HG03558 (cell line): ENCODE data around the gene CRYZ.
"Not testable (repeated sequence)": the region's sequence is repeated elsewhere in the genome, so short reads cannot be mapped to it uniquely, and the experiment has no call there.

Experiments
- ATAC-seq: cut with Tn5 transposase; IDR thresholded peaks from one replicate; pipeline ENCODE4 v1.9.1; 2021; ENCODE audit warnings: moderate number of reproducible peaks; ENCODE audit not compliant: unreplicated experiment; ENCODE audit errors: extremely low read depth

Gene CRYZ, protein sequence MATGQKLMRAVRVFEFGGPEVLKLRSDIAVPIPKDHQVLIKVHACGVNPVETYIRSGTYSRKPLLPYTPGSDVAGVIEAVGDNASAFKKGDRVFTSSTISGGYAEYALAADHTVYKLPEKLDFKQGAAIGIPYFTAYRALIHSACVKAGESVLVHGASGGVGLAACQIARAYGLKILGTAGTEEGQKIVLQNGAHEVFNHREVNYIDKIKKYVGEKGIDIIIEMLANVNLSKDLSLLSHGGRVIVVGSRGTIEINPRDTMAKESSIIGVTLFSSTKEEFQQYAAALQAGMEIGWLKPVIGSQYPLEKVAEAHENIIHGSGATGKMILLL

DNA sequence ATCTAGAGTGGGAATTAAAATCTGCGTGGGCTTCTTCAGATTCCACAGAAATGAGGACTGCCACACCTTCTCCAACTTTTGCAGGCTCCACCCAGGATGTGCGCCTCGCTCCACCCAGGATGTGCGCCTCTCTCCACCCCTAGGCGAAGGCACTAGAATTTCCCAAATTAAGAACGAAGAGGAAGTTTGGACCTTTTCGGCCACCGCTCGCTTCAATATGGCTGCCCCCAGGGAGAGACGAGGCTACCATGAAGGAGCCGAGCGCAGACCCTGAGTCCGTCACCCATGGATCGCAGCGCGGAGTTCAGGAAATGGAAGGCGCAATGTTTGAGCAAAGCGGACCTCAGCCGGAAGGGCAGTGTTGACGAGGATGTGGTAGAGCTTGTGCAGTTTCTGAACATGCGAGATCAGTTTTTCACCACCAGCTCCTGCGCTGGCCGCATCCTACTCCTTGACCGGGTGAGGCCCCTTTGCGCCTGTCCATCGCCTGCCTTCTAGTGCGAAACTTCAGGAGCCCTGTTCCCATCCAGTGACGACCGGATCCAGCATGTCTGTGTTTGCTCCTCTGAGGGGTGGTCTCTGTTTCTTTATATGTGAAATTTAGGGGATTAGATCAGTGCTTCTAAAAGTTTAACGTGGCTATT is at the start of gene CRYZ, which contains the start of gene TYW3:
CRYZ (minus strand) TSS at position 91 of the 644 bp plus-strand sequence. CDS start 8,229 bp downstream, outside the sequence.
TYW3 (plus strand) TSS at position 193 of the 644 bp plus-strand sequence; CDS start at position 286, 93 bp downstream.
- ATAC-seq = peak; percentile 54

DNA sequence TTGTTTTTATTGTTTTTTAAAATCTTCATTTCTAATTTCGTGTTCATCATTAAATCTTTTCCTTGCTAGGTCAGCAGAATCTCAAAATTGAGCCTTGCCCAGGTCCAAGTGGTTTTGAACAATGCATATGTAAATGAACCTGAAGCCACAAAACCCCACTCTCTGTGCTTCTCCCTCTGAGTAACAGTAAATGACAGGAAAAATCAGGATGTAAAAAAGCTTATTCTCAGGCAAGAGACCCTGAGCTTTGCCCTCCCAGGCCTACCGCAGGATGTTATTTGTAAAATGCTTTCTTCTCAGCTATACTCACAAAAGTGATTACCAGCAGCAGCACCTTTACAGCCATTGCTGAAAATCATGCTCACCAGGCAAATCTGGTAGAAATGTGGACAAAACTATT is 47.7 kb upstream of the CRYZ start:
- no peak for ATAC-seq

DNA sequence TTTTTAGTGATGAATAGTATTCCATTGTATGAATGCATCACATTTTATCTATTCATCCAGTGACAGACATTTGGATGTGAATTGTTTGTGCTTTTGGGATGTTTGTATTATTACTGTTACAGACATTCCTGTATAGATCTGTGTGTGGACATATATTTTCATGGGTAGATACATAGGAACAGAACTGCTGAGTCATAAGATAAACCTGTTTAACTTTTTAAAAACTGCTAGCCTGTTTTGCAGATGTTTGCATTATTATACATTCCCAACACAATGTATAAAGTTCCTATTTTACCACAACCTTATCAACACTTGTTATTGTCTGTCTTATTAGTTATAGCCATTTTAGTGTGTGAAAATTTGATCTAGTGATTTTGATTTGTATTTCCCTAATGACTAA is 46.9 kb upstream of the CRYZ start:
- ATAC-seq = no peak

DNA sequence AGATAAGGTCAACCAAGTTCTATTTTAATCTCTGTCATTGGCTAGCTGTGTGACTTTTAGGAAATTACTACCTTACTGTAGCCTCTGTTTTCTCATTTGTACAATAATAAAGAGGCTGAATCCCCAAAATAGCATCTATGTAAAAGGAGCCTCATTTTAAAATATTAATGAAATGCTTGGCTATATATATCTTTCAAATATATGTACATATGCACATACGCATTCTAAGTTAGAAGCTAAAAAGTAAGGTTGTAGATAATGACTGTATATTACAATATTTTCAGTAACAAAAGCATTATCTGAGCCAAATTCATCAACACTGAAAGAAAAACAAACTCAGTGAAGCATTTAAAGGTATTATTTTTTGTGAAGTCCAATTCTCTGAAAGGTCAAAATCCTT is 44.7 kb upstream of the CRYZ start:
- ATAC-seq = no peak

DNA sequence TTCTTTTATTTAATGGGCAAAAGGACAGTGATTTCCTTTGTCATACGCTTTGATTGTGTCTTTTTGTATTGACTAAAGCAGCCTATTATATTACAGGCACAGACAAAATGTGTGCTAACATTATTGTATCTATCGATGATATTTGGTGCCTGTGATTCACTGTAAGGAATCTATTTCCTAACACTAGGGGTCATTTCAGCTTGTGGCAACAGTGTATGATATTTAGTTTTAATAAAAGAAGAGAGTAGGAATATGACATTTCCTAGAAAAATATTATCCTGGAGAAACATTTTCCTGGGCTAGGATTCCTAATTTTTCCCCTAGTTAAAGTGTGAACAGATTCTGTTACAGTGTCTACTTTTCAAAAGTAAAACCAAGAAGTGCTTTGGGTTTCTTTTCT is 42.9 kb upstream of the CRYZ start:
- ATAC-seq = no peak

DNA sequence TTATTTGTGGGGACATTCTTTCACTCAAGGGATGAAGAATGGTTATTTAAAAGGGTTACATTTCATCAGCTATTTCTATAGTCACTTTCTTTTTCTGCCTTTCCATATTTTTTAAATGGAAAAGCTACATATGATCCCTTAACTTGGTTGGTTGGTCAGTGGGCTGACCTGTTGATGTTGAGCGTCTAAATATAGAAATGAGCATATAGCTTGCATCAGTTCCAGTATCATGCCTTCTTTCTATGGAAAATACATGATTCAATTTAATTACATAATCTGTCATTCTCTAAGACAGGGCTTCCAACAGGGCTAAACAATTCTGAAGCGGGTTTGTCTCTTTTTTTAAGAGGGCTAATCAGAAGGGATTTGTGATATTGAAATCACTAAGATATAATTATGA is 40.7 kb upstream of the CRYZ start:
- no peak for ATAC-seq

DNA sequence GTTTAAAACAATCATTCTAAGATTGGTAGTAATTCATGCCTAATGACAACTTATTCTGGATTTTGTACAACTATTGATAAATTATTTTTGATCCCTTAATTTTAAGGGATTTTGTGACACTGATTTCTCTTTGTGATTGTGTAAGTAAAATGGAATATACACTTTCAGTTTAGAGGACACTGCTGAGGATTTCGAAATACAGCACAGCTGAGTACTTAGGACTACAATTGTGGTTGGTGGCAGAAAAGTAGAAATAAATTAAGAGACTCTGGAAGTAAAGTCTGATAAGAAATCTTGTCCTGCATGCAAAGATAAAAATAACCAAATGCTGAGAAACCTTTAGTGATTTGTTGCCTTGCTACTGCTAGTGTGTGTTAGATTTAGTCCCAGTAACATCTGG is 40.1 kb upstream of the CRYZ start:
- no peak for ATAC-seq

DNA sequence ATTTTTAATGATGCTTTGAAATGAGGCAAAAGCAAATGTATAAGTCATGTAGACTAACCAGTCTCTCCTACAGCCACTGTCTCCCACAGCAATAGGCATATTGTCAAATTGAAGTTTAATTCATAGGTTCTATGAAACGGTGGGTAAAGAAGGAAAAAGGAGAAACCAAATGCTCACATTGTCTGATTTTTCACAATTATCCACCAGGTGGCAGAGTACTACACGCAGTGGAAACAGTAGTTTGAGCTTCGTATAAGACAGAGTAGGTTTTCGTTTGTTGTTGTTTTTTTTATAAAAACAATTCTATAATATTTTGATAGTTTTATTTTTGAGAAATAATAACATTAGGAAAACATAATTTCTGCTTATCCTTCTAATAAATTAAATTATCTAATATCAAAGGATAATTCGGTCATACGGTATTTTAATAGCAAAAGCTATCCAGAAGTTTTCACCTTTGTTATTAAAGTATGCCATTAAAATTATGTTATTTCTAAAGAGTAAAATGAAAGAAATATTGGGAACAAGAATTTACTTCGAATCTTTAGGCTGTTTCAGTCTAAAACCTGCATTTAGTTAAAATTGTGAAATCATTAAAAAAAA is 39.2 kb upstream of the CRYZ start:
- ATAC-seq = no peak

DNA sequence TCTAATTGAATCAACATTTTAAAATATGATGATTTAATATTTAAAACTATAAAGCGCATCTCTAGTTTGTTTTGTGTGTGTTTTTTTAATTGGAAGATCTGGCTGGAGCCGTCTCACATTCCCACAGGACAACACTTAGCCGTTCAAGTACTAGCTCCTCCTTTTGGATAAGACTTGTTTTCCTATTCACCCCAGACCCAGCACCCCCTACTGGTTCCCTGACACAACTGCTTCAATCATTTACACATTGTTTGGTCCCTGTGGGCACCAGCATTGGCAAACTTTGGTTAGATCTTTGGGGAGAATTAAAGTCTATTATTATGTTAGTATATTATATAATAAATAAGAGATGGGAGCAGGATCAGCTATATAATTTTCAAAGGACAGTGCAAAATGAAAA is 34.6 kb upstream of the CRYZ start:
- ATAC-seq = no peak

DNA sequence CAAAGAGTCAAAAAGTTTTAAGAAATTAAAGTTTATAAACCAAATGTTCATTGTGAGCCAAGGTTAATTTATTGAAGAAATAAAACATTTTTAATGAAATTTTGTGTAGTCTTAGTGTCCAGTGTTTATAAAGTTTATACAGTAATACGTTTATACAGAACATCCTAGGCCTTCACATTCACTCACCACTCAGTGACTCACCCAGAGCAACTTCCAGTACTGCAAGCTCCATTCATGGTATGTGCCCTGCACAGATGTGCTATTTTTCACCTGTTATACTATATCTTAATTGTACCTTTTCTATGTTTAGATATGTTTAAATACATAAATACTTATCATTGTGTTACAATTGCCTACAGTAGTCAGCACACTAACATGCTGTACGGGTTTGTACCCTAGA is 33.7 kb upstream of the CRYZ start:
- no peak for ATAC-seq

DNA sequence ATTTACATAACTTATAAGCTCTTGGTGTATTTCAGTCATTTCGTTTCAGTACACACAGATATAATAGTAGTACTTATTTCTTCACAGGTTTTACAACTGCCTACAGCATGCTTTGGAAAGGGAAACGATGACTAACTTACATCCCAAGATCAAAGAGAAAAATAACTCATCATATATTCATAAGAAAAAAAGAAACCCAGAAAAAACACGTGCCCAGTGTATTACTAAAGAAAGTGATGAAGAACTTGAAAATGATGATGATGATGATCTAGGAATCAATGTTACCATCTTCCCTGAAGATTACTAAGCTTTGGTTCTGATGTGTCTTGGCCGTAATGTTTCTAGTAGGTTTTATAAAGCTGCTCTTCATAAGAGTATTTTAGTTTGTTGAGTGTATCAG is 31.0 kb upstream of the CRYZ start:
- ATAC-seq = no peak

DNA sequence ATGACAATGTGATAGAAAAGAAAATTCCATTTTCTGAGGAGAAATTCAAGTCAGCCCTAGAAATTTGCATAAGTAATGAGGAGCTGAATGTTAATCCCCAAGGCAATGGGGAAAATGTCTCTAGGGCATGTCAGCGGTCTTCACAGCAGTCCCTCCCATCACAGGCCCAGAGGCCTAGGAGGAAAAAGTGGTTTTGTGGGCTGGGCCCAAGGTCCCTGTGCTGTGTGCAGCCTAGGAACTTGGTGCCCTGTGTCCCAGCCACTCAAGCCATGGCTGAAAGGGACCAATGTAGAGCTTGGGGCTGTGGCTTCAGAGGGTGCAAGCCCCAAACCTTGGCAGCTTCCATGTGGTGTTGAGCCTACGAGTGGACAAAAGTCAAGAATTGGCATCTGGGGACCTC is 23.8 kb upstream of the CRYZ start:
- not testable (repeated sequence) for ATAC-seq

DNA sequence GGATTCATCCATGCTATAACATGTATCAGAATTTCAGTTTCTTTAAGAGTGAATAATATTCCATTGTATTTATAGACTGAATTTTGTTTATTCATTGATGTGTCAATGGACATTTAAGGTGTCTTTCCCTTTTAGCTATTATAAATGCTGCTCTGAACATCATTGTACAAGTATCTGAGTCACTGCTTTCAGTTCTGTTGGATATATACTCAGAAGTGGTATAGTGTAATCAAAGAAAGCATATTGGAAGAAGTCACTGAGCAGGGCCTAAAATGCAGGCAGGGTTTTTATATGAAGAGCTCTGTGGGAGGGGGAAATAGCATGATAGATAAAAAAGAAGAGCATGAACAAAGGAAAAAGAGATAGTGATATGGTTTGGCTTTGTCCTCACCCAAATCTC is 22.6 kb upstream of the CRYZ start:
- ATAC-seq = no peak

DNA sequence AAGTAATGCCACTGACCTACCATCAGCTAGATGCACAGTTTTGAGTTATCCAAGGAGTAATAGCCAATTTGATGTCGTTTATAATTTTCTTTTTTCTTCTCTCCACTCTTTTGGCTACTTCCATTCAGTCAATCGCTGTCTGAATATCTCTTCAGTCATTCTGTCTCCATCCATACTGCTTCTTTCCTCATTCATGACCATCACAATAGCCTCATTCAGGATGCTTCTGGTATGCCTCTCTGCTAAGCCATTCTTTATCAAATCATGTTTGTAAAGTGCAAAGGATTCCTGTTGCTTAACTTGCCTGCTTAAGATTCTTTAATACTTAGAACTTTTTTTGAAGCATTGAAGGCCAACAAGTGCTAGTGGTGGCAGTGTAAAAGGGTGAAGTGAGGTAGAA is 20.3 kb upstream of the CRYZ start:
- no peak for ATAC-seq

DNA sequence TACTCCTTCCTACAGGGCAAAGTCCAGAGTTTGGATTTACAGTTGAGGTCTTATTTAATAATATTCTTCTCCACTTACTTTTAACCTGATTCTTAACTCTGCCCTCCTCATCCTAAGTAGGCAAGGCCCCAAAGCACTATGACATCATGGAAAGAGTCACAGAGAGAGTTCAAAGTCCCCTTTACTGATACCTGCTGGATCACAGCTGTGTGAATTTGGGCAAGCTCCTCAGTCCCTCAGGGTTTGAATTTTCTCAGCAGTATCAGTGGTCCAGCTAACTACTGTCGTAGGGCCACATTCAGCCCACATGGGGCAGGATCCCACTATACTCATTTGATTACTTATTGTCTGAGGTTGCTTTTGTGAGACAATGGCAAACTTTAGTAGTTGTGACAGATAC is 16.1 kb upstream of the CRYZ start:
- peak; percentile 56 for ATAC-seq

DNA sequence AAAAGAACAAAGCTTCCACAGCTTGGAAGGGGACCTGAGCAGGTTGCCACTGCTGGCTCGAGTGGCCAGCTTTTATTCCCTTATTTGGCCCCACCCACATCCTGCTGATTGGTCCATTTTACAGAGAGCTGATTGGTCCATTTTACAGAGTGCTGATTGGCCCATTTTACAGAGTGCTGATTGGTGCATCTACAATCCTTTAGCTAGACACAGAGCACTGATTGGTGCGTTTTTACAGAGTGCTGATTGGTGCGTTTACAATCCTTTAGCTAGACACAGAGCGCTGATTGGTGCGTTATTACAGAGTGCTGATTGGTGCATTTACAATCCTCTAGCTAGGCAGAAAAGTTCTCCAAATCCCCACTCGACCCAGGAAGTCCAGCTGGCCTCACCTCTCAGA is 12.4 kb upstream of the CRYZ start:
- not testable (repeated sequence) for ATAC-seq

DNA sequence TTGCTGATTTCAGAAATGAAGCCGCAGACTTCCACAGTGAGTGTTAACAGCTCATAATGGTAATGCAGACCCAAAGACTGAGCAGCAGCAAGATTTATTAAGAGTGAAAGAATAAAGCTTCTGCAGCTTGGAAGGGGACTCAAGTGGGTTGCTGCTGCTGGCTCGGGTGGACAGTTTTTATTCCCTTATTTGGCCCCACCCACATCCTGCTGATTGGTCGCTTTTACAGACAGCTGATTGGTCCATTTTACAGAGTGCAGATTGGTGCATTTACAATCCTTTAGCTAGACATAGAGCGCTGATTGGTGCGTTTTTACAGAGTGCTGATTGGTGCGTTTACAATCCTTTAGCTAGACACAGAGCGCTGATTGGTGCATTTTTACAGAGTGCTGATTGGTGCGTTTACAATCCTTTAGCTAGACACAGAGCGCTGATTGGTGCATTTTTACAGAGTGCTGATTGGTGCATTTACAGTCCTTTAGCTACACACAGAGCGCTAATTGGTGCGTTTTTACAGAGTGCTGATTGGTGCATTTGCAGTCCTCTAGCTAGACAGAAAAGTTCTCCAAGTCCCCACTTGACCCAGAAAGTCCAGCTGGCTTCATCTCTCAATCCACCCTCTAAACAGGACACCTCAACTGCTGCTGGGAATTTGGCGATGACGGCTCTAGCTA is 7.6 kb upstream of the CRYZ start:
- ATAC-seq = not testable (repeated sequence)

DNA sequence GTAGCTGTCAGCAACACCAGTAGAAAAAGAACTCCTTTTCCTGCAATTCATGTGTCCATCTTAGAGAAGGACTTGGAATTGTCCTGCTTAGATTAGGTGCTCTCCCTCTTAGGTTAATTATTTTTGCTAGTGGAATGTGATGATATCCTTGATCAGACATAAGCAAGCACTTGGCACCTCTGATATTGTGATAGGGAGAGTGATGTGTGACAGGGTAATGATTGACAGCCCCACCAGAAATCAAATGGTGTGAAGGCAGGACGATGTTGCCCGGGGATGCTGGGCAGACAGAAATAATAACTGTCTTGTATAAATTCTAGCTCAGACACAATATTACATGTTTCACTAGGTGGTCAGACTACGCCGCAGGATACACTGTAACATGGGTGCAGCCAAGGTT is 4.5 kb upstream of the CRYZ start:
- no peak for ATAC-seq

DNA sequence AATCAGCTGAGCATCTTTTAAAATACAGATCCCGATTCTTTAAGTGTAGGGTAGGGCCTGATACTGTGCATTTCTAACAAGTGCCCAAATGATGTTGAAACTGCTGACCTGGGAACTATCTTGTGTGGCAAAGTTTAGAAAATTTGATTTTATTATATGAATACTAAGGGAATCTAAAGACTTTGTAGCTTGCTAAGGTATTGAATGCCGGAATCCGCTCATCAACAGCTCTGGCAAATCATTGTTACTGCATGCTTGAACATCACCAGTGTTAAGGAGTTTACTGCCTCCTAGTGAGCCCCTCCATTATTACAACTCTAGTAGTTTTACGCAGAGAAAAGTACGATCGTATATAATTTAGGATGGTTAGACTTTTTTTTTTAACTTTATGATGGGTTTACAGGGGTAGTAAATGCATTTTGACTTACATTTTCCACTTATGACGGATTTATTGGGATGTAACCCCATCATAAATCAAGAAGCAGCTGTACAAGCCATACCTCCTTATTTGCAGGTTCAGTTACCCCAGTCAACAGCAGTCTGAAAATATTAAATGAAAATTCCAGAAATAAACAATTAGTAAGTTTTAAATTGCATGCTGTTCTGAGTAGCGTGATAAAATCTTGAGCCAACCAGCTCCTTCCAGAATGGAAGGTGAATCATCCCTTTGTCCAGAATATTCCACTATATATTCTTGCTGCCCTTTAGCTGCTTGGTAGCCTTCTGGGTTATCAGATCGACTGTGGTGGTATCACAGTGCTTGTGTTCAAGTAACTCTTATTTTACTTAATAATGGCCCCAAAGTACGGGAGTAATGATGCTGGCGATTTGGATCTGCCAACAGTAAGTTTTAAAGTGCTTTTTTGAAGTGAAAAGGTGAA is 994 bp upstream of the CRYZ start:
- ATAC-seq = peak; percentile 35
